Activated CD4-positive, alpha-beta memory T cell treated with anti-CD3 and anti-CD28 coated beads, Interleukin-2, amount 10 ng/mL, durations not matched to agents 7 days and 5 days (primary cell): ENCODE results near the gene ABHD17C. TPM values are rescaled to one million over a fixed set of nuclear protein-coding genes. Genes with fewer than 3 reads are reported as not detected.
"Not testable (repeated sequence)": the region's sequence is repeated elsewhere in the genome, so short reads cannot be mapped to it uniquely, and the experiment has no call there.

Experiments used
- CTCF ChIA-PET: fragments of 350-600 bp; sonication (Branson Sonifier 250); formaldehyde crosslinking; loops from one replicate; lab custom pipeline; 2021; ENCODE audit warnings: antibody characterized with exemption, inconsistent platforms; lab: Charles Lee
- POLR2A ChIA-PET: fragments of 350-600 bp; sonication (Branson Sonifier 250); formaldehyde crosslinking; loops from one replicate; lab custom pipeline; 2021; ENCODE audit warnings: antibody characterized with exemption; lab: Charles Lee
- DNase-seq: peaks from one replicate; pipeline ENCODE4 v3.0.0-alpha.2; 2020
- H3K27ac Mint-ChIP-seq: one replicate; pipeline ENCODE4 v1.8.0; 2021; ENCODE audit warnings: mild to moderate bottlenecking, mixed read lengths
- H3K27me3 Mint-ChIP-seq: one replicate; pipeline ENCODE4 v1.8.0; 2021; ENCODE audit warnings: mixed read lengths
- H3K36me3 Mint-ChIP-seq: one replicate; pipeline ENCODE4 v1.8.0; 2021; ENCODE audit warnings: low read depth, mixed read lengths
- H3K4me1 Mint-ChIP-seq: one replicate; pipeline ENCODE4 v1.8.0; 2021; ENCODE audit warnings: mixed read lengths
- H3K4me3 Mint-ChIP-seq: one replicate; pipeline ENCODE4 v1.8.0; 2021; ENCODE audit warnings: mild to moderate bottlenecking, mixed read lengths
- H3K9me3 Mint-ChIP-seq: one replicate; pipeline ENCODE4 v1.8.0; 2021; ENCODE audit warnings: mixed read lengths
- total RNA-seq, 2 experiments: library from RNA; stranded (reverse); gene quantifications; one replicate each; pipeline ENCODE4 v1.2.3, GENCODE V29; 2021

ABHD17C gene
- total RNA-seq = 1 to 10 TPM; 3.8 to 4.0 TPM

GRCh38 chr15:80695099-80695910 lies at the start of gene ABHD17C:
Gene ABHD17C, plus strand, starts transcription at chr15:80695310. Its CDS starts 120 bp downstream, at chr15:80695430.
- ChIA-PET POLR2A (interaction anchor here (1.0 to 2.3 kb wide), 4 partner anchors 9 to 306 kb away, joined by 3 to 8 read pairs (median 3); partner anchors contain the start of gene TLNRD1), CTCF (interaction anchor here (1.2 to 2.5 kb wide), 3 partner anchors 81 to 273 kb away, joined by 3 to 8 read pairs (median 5); partner anchors contain the start of gene CEMIP)
- Mint-ChIP-seq H3K27me3 (peaks cover 27% of the 10 kb centered on the region), H3K4me1 (peaks cover 20% of the 10 kb centered on the region), H3K36me3 (no peaks in the 10 kb centered on the region), H3K9me3 (no peaks in the 10 kb centered on the region), H3K4me3 (peak within 1 kb of the TSS; percentile 86), H3K27ac (peak within 1 kb of the TSS; percentile 40)
- DNase-seq = peak; percentile 48

GRCh38 chr15:80645494-80646065 lies 49.5 kb upstream of the ABHD17C start:
- CTCF ChIA-PET = no interaction called here
- no peak overlapping the region for H3K27ac Mint-ChIP-seq
- H3K27me3 Mint-ChIP-seq = no peaks in the 10 kb centered on the region
- H3K9me3 Mint-ChIP-seq = no peaks in the 10 kb centered on the region
- no peak overlapping the region for H3K4me3 Mint-ChIP-seq
- peaks cover 2% of the 10 kb centered on the region for H3K4me1 Mint-ChIP-seq
- no peak for DNase-seq
- POLR2A ChIA-PET = no interaction called here
- no peaks in the 10 kb centered on the region for H3K36me3 Mint-ChIP-seq

- H3K9me3 Mint-ChIP-seq, H3K27ac Mint-ChIP-seq, POLR2A ChIA-PET, H3K36me3 Mint-ChIP-seq, H3K4me1 Mint-ChIP-seq, H3K4me3 Mint-ChIP-seq, CTCF ChIA-PET, H3K27me3 Mint-ChIP-seq, DNase-seq: not testable (repeated sequence)
These were observed 47.7 kb upstream of the ABHD17C start for GRCh38 chr15:80647424-80647823.

- ChIA-PET POLR2A (no interaction called here), CTCF (no interaction called here)
- peaks cover 4% of the 10 kb centered on the region for H3K9me3 Mint-ChIP-seq
- no peak overlapping the region for H3K27ac Mint-ChIP-seq
- no peak overlapping the region for H3K4me3 Mint-ChIP-seq
- no peaks in the 10 kb centered on the region for H3K4me1 Mint-ChIP-seq
- peaks cover 14% of the 10 kb centered on the region for H3K27me3 Mint-ChIP-seq
- no peak for DNase-seq
- no peaks in the 10 kb centered on the region for H3K36me3 Mint-ChIP-seq
These were observed 40.8 kb upstream of the ABHD17C start for GRCh38 chr15:80654299-80654698.

- no peaks in the 10 kb centered on the region for H3K4me1 Mint-ChIP-seq
- H3K36me3 Mint-ChIP-seq = no peaks in the 10 kb centered on the region
- ChIA-PET POLR2A (no interaction called here), CTCF (no interaction called here)
- DNase-seq = no peak
- H3K9me3 Mint-ChIP-seq = no peaks in the 10 kb centered on the region
- H3K27ac Mint-ChIP-seq = no peak overlapping the region
- H3K4me3 Mint-ChIP-seq = no peak overlapping the region
- H3K27me3 Mint-ChIP-seq = peaks cover 16% of the 10 kb centered on the region
These were observed 35.7 kb upstream of the ABHD17C start for GRCh38 chr15:80659375-80659774.

- ChIA-PET CTCF (no interaction called here), POLR2A (no interaction called here)
- Mint-ChIP-seq H3K36me3 (no peaks in the 10 kb centered on the region), H3K27me3 (peaks cover 9% of the 10 kb centered on the region), H3K9me3 (no peaks in the 10 kb centered on the region), H3K4me3 (no peak overlapping the region), H3K4me1 (no peaks in the 10 kb centered on the region), H3K27ac (no peak overlapping the region)
- no peak for DNase-seq
These were observed 35.0 kb upstream of the ABHD17C start for GRCh38 chr15:80660119-80660518.

GRCh38 chr15:80662129-80662528 lies 33.0 kb upstream of the ABHD17C start:
- Mint-ChIP-seq H3K9me3 (no peaks in the 10 kb centered on the region), H3K4me1 (no peaks in the 10 kb centered on the region), H3K36me3 (no peaks in the 10 kb centered on the region), H3K27me3 (peaks cover 12% of the 10 kb centered on the region), H3K27ac (no peak overlapping the region), H3K4me3 (no peak overlapping the region)
- ChIA-PET CTCF (interaction anchor here (0.7 kb wide), 1 partner anchor 11 kb away, joined by 3 read pairs; no protein-coding TSS in a partner anchor), POLR2A (no interaction called here)
- DNase-seq = no peak

- H3K4me1 Mint-ChIP-seq = no peaks in the 10 kb centered on the region
- H3K4me3 Mint-ChIP-seq = no peak overlapping the region
- H3K27ac Mint-ChIP-seq = no peak overlapping the region
- CTCF ChIA-PET = interaction anchor here (0.7 kb wide), 1 partner anchor 11 kb away, joined by 3 read pairs; no protein-coding TSS in a partner anchor
- H3K36me3 Mint-ChIP-seq = no peaks in the 10 kb centered on the region
- POLR2A ChIA-PET = no interaction called here
- peaks cover 12% of the 10 kb centered on the region for H3K27me3 Mint-ChIP-seq
- H3K9me3 Mint-ChIP-seq = no peaks in the 10 kb centered on the region
- DNase-seq = no peak
These were observed 32.2 kb upstream of the ABHD17C start for GRCh38 chr15:80662757-80663553.

- Mint-ChIP-seq H3K36me3 (no peaks in the 10 kb centered on the region), H3K27me3 (peaks cover 15% of the 10 kb centered on the region), H3K4me1 (no peaks in the 10 kb centered on the region), H3K4me3 (no peak overlapping the region), H3K27ac (no peak overlapping the region), H3K9me3 (no peaks in the 10 kb centered on the region)
- ChIA-PET CTCF (interaction anchor here (0.8 kb wide), 1 partner anchor 31 kb away, joined by 3 read pairs; no protein-coding TSS in a partner anchor), POLR2A (no interaction called here)
- DNase-seq = no peak
These were observed 30.0 kb upstream of the ABHD17C start for GRCh38 chr15:80665151-80665550.

GRCh38 chr15:80667936-80668335 lies 27.2 kb upstream of the ABHD17C start:
- Mint-ChIP-seq H3K36me3 (no peaks in the 10 kb centered on the region), H3K27ac (no peak overlapping the region), H3K4me3 (no peak overlapping the region), H3K4me1 (no peaks in the 10 kb centered on the region), H3K9me3 (no peaks in the 10 kb centered on the region), H3K27me3 (peaks cover 9% of the 10 kb centered on the region)
- no peak for DNase-seq
- POLR2A ChIA-PET = no interaction called here
- CTCF ChIA-PET = no interaction called here

GRCh38 chr15:80668546-80669236 lies 26.4 kb upstream of the ABHD17C start:
- Mint-ChIP-seq H3K4me3 (no peak overlapping the region), H3K27ac (no peak overlapping the region), H3K27me3 (peaks cover 9% of the 10 kb centered on the region), H3K4me1 (no peaks in the 10 kb centered on the region), H3K9me3 (no peaks in the 10 kb centered on the region), H3K36me3 (no peaks in the 10 kb centered on the region)
- CTCF ChIA-PET = no interaction called here
- POLR2A ChIA-PET = no interaction called here
- DNase-seq = no peak

- no peaks in the 10 kb centered on the region for H3K36me3 Mint-ChIP-seq
- peaks cover 12% of the 10 kb centered on the region for H3K27me3 Mint-ChIP-seq
- DNase-seq = no peak
- ChIA-PET CTCF (no interaction called here), POLR2A (no interaction called here)
- H3K27ac Mint-ChIP-seq = no peak overlapping the region
- no peak overlapping the region for H3K4me3 Mint-ChIP-seq
- H3K9me3 Mint-ChIP-seq = no peaks in the 10 kb centered on the region
- no peaks in the 10 kb centered on the region for H3K4me1 Mint-ChIP-seq
These were observed 25.3 kb upstream of the ABHD17C start for GRCh38 chr15:80669663-80670273.
